SK-N-SH (cell line): ENCODE data around the gene RAB1A.

Experiments
- CTCF ChIP-seq: fragments of 200-600 bp; sonication (generic); IDR thresholded peaks from 2 replicates; pipeline ENCODE4 v1.6.1; 2017; ENCODE audit warnings: antibody characterized with exemption, mild to moderate bottlenecking, moderate library complexity
- ELF1 ChIP-seq: IDR thresholded peaks from 2 replicates; pipeline ENCODE4 v1.4.0; 2012
- MAX ChIP-seq: IDR thresholded peaks from 2 replicates; pipeline ENCODE4 v1.4.0; 2012; ENCODE audit warnings: low read depth
- MXI1 ChIP-seq: IDR thresholded peaks from 2 replicates; pipeline ENCODE4 v1.6.1; 2012; ENCODE audit warnings: mild to moderate bottlenecking, low read depth, low read length, improper control_type of control experiment
- TF ChIP-seq, protein P1 (sequence below): IDR thresholded peaks from 2 replicates; pipeline ENCODE4 v1.6.1; 2012; ENCODE audit warnings: mild to moderate bottlenecking, low read depth, low read length, moderate library complexity

DNA sequence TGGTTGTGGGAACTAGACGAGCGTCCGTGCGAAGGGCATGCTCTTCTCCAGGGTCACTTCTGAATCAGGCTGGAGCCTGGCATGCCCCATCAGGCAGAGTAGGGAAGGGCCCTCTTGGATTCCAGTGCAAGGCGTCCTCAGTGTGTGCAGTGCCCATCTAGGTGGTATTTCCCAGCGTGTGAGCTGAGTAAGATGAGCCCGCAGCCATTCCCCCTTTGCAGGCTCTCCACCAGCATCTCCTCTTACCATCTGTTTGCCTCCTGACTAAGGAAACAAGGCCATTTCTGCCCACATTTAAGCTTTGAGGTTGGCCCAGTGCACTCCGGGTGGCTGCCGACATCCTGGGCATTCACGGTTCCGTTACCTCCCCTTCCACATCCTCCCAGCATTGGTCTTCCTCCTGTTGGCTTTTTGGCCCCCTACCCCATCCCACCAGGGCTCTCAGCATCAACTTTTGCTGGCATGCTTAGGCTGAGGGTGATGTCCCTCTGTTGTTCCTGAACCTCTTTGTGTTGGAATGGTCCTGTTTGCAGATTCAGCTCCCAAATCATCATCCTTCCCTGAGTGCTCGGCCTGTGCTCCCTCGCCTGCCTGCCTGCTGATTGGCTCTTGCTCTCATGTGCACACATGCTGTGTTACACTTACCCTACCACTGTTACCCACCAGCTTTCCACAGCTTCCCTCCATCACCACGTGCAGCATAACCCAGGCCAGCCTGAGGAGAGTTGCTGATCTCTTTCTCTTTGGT, 61.9 kb downstream of the RAB1A start:
- TF ChIP-seq, protein P1, sequence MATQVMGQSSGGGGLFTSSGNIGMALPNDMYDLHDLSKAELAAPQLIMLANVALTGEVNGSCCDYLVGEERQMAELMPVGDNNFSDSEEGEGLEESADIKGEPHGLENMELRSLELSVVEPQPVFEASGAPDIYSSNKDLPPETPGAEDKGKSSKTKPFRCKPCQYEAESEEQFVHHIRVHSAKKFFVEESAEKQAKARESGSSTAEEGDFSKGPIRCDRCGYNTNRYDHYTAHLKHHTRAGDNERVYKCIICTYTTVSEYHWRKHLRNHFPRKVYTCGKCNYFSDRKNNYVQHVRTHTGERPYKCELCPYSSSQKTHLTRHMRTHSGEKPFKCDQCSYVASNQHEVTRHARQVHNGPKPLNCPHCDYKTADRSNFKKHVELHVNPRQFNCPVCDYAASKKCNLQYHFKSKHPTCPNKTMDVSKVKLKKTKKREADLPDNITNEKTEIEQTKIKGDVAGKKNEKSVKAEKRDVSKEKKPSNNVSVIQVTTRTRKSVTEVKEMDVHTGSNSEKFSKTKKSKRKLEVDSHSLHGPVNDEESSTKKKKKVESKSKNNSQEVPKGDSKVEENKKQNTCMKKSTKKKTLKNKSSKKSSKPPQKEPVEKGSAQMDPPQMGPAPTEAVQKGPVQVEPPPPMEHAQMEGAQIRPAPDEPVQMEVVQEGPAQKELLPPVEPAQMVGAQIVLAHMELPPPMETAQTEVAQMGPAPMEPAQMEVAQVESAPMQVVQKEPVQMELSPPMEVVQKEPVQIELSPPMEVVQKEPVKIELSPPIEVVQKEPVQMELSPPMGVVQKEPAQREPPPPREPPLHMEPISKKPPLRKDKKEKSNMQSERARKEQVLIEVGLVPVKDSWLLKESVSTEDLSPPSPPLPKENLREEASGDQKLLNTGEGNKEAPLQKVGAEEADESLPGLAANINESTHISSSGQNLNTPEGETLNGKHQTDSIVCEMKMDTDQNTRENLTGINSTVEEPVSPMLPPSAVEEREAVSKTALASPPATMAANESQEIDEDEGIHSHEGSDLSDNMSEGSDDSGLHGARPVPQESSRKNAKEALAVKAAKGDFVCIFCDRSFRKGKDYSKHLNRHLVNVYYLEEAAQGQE = no peak
- TF ChIP-seq CTCF (no peak), ELF1 (no peak), MXI1 (no peak), MAX (no peak)
